ENCODE measurements around the gene GLDN.

Gene GLDN

GRCh38 chr15:51322621-51323296 lies 18.7 kb upstream of the GLDN start:
- DNase-seq (ENCODE audit: low read depth, low spot score) = no peak

DNA sequence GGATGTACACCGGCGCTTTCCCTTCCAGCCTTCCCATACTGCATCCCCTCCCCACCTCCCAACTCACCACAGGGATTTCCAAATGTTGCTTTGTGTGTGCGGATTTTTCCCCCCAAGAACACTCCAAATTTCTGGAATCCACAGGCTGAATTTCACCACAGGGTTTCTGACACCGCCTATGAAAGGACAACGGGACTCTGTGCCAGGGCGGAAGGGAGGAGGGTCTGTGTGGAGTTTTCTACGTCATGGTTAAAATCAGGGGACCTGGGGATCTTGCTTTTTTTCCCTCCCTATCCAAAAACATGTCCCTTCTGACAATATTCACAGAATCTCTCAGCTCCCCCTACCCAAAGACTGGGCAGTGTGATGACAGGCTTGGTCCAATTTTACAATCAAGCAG lies 17.7 kb upstream of the GLDN start:
- no peak for DNase-seq (ENCODE audit: low read depth, low spot score)

- DNase-seq (ENCODE audit: low read depth, low spot score) = no peak
Observed at GRCh38 chr15:51325167-51325566, 16.3 kb upstream of the GLDN start.

DNA sequence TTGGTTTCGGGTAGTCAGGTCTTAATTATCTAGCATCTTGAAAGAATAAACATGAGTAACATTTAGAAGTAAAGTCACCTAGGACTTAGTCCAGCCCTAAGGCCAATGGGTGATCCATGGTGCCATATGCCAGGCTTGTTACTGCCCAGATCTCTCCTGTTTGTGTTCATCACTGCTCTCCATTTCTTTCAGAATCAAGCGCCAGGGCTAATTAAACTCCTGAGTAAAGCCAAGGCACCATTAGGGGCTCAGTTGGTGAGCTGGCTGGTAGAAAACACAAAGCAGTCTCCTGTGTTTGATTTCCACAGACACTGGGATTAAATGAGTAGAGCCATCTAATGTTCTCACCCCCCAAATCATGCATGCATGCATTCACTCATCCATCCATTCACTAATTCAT lies 14.4 kb upstream of the GLDN start:
- DNase-seq (ENCODE audit: low read depth, low spot score) = no peak

- no peak for DNase-seq (ENCODE audit: low read depth, low spot score)
Observed at GRCh38 chr15:51328926-51329325, 12.5 kb upstream of the GLDN start.

DNA sequence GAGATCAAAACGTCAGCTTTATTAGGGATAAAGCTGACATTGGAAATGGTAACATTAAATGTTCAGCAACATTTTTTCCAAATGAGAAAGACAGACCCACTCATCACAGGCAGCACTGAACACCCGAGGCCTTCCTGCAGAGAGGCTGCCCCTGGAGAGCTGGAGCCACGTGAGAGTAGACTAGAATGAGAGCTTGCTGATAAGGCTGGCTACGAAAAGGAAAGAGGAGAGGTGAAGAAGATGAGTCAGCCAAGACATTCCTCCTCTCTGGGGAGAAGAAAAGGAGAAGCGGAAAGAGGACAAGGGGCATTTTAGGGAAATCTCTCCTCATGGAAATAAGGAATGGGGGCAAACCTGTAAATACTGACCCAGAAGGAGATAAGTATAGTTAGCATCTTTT lies 10.3 kb upstream of the GLDN start:
- DNase-seq (ENCODE audit: low read depth, low spot score) = no peak

DNA sequence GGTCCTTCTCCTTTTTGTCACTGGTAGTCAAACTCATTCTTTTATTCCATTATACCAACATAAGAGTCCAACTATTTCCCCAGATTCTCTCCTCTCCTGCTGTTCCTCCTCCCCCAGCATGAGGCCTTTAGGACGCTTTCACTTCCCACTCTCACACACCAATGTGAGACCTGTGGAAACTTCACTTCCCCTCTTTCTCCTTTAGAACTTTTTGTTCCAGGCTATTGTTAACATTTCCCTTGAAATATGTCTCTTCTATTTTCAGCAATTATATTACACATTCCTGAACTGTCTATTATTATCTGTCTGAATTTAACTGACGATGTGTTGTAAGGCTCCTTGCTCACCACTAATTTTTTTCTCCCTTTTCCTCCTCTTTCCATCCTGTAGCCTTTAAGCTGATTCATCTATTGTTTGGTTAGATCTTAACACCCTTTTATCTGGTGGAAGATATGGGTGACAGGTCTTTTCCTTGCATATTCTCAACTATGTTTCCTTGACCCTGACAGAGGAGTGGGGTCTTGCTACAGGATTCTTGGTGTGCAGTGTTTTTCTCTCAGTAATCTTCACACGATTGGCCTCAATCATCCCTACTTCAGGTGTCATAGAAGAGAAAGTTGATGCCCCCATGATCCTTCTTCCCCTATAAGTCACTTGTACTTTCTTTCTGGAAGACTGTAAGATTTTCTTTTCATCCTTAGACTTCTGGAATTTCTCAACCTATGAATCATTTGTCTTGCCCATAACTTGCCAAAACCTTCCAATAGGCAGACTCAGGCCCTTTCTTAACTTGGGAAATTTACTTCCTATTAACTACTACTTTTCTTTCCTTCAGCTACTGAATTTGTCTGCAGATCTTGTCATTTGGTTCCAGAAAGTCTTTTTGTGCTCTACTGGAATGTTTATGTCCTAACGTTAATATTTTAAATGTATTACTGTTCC lies 9.0 kb upstream of the GLDN start:
- DNase-seq (ENCODE audit: low read depth, low spot score) = no peak

DNA sequence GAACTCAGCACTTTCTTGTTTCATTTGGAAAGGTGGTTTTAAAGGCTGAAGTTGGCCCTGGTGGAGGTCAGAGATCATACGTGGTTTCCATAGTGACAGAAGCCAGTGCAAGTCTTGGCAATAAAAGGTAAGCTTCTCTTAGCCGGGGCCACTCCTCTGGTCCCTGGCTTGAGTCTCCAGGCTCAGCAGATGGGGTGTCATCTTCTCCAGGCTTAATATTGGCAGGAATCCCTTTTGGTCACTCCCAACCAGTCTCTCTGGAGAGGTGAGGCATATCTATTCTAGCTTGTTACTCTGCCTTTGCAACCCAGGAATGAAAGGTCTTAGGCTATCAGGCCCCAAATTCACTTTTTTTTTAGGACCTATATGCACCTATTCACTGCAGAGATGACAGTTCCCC lies 7.9 kb upstream of the GLDN start:
- DNase-seq (ENCODE audit: low read depth, low spot score) = no peak

- DNase-seq (ENCODE audit: low read depth, low spot score) = no peak
Observed at GRCh38 chr15:51334011-51334451, 7.4 kb upstream of the GLDN start.

- DNase-seq (ENCODE audit: low read depth, low spot score) = no peak
Observed at GRCh38 chr15:51335087-51335486, 6.4 kb upstream of the GLDN start.

DNA sequence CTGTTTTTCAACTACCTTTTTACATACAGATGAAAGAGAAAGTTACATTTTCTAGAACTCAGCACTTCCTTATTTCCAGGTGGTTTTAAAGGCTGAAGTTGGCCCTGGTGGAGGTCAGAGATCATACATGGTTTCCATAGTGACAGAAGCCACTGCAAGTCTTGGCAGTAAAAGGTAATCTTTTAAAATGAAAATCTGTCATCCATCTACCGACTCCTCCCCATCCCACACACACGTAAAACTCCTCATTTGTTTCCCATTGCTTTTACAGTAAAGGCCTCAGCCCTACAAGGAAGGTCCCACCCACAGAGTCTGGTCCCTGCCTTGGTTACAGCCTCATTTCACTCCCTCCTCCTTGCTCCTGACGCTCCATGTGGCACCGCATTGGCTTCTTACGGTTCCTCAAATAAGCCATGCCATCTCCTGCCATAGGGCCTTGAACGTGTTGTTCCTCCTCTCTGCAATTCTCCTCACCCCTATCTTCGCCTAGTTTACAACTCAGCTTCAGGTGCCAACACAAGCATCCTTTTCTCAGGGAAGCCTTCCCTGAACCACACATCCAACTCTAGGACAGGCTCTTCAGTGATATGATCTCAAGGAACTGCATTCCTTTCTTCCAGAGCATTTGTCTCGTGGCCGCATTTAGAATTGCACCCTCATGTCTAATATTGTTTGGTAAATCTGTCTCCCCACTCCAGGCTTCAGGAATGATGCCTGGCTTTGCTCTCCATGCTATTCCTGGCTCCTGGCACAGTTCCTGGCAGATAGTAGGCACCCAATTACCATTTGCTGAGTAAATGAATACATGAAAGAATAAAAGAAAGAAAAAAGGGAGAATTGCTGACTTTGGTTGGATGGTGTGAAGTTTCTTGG lies 5.7 kb upstream of the GLDN start:
- DNase-seq (ENCODE audit: low read depth, low spot score) = no peak

GRCh38 chr15:51338496-51338895 lies 3.0 kb upstream of the GLDN start, which contains the start of gene CYP19A1:
TSS of gene CYP19A1 (minus strand) at chr15:51338596. CDS start at chr15:51242912, 95,684 bp downstream.
- no peak for DNase-seq (ENCODE audit: low read depth, low spot score)

DNA sequence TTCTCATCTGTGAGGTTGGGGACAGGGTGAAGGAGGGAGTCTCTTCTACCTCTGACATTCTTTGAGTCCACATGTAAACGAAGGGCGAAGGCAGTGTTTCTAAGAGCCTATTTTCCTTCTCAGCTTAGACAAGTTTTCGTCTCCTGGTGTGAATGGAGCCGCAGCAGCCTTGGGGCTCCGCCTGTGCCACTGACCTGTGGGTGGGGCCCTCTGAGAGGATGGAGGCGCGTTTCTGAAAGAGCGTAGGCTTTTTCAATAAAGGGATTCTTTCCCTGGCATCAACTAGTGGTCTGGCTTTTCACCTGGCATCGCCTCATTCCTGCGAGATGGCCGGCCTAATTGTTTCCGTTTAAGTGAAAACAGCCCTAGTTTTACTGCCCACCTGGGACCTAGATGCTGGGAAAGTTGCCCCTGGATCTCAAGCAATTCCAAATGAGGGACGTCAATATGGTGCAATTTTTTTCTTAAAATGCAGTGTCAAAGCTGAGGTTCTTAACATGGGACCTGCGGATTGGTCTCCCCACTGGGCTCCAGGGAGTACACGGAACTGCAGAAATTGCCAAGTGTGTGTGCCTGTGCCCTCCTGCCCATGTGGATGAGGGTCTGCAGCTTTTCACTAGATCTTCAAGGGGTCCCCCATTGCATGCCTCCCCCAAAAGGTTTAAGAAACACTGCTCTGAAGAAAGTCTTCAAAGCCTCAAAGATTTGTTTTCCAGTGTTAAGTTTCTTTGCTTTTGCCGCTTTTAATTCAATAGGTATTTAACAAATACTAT lies 958 bp downstream of the GLDN start:
- DNase-seq (ENCODE audit: low read depth, low spot score) = no peak

GRCh38 chr15:51343466-51343865 lies 2.0 kb downstream of the GLDN start:
- no peak for DNase-seq (ENCODE audit: low read depth, low spot score)

GRCh38 chr15:51346136-51346535 lies 4.7 kb downstream of the GLDN start:
- no peak for DNase-seq (ENCODE audit: low read depth, low spot score)

DNA sequence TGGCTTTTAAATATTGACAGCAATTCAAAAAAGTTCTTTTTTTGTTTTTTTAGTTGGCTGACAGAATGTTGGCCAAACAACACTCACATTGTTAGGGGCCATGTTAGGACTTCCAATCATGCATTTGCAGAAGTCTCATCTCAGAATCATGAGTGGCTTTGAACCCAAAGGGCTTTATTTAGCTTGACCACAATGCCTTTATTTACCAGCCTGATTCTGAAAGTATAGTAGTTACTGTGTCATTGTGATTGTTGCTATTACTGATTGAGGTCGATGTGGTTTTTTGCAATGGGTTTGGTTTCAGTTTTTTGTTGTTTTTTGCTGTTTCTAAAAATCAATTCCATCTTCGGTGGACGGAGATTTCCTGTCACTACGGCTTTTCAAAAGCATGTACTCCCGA lies 7.2 kb downstream of the GLDN start:
- DNase-seq (ENCODE audit: low read depth, low spot score) = no peak

DNA sequence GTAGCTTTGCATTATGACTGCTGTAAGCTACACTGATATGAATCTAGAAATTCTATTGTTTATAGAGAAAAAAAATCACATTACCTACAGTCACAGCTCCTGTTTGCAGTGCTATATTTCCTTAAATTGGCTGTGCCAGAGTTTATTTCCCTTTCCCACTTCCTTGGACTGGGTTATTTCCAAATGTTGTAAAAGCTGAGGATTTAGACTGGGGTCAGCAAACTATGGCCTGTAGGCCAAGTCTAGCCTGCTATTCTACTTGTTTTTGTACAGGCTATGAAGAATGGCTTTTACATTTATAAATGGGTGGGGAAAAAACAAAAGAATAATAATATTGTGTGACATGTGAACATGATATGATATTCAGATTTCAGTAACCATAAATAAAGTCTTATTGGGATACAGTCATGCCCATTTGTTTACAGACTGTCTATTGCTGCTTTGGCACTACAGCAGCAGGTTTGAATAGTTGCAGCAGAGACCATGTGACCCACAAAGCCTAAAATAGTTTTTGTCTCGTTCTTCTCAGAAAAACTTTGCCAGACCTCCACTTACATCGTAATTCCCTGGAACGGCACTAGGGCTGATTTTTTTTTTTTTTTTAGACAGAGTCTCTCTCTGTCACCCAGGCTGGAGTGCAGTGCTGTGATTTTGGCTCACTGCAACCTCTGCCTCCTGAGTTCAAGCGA lies 7.8 kb downstream of the GLDN start:
- DNase-seq (ENCODE audit: low read depth, low spot score) = no peak

DNA sequence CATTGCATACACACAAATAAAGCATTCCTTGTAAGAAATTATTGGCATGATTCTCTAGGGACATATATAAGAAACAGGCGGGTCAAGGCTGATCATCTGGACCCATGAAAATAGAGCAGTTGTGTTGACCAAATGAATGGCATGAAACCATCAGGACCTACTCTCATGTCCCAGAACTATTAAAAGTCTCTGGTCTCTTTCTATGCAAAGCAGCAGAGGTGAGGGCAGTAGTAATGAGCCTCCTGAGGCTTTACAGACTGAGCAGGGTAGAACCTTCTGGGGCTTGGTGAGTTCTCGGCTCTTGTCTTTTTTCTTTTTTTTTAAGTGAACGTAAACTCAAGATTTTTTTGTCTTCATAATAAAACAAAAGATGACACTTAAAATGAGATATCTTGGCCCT lies 9.3 kb downstream of the GLDN start:
- DNase-seq (ENCODE audit: low read depth, low spot score) = no peak

GRCh38 chr15:51353976-51354375 lies 12.5 kb downstream of the GLDN start:
- DNase-seq (ENCODE audit: low read depth, low spot score) = no peak

GRCh38 chr15:51355096-51355495 lies 13.6 kb downstream of the GLDN start:
- DNase-seq (ENCODE audit: low read depth, low spot score) = no peak

- no peak for DNase-seq (ENCODE audit: low read depth, low spot score)
Observed at GRCh38 chr15:51356147-51356546, 14.7 kb downstream of the GLDN start.
